RWPE1 (cell line): Measurements from ENCODE around the gene MUC4.
"Not testable (repeated sequence)": the region's sequence is repeated elsewhere in the genome, so short reads cannot be mapped to it uniquely, and the experiment has no call there.

Source experiments
- CTCF ChIA-PET: fragments of 350-600 bp; sonication (Branson Sonifier 250); formaldehyde crosslinking; extraction: SDS; loops from one replicate; lab custom pipeline; 2021; lab: Yijun Ruan, JAX
- POLR2A ChIA-PET: fragments of 400-600 bp; formaldehyde crosslinking; extraction: SDS; loops from one replicate; lab custom pipeline; 2020; ENCODE audit warnings: antibody characterized with exemption; ENCODE audit not compliant: low non-redundant PET; lab: Yijun Ruan, JAX
- DNase-seq: peaks from one replicate; pipeline ENCODE4 v3.0.0; 2012; ENCODE audit warnings: low spot score
- H3K27ac ChIP-seq: fragments of 450-650 bp; 2 replicates; pipeline ENCODE4 v1.5.1; 2017
- CTCF ChIP-seq: fragments of 450-650 bp; conservative IDR thresholded peaks from 2 replicates; pipeline ENCODE4 v1.5.1; 2017; ENCODE audit warnings: low read depth, mild to moderate bottlenecking

MUC4 gene

GRCh38 chr3:195821403-195822130, 9.8 kb upstream of the MUC4 start:
- ChIA-PET POLR2A (no interaction called here), CTCF (no interaction called here)
- TF ChIP-seq CTCF, result no peak

GRCh38 chr3:195820901-195821300, 9.2 kb upstream of the MUC4 start:
- no peak for TF ChIP-seq CTCF
- H3K27ac ChIP-seq, result no peak overlapping the region
- DNase-seq, result no peak
- ChIA-PET CTCF (no interaction called here), POLR2A (no interaction called here)

More at GRCh38 chr3:195821403-195822130, 9.8 kb upstream of the MUC4 start:
- H3K27ac ChIP-seq, result no peak overlapping the region
- DNase-seq, result no peak

GRCh38 chr3:195820186-195820585, 8.5 kb upstream of the MUC4 start:
- no peak overlapping the region for H3K27ac ChIP-seq
- no peak for TF ChIP-seq CTCF
- POLR2A ChIA-PET, result no interaction called here
- DNase-seq, result no peak
- CTCF ChIA-PET, result no interaction called here

- CTCF ChIA-PET, result interaction anchor here (0.6 to 1.7 kb wide), 2 partner anchors 32 to 248 kb away, joined by 4 read pairs; no protein-coding TSS in a partner anchor
- TF ChIP-seq CTCF, result no peak
- POLR2A ChIA-PET, result no interaction called here
- H3K27ac ChIP-seq, result no peak overlapping the region
- DNase-seq, result no peak
Measured at GRCh38 chr3:195818301-195818700, 6.6 kb upstream of the MUC4 start.

GRCh38 chr3:195817578-195818135, 5.9 kb upstream of the MUC4 start:
- POLR2A ChIA-PET, result no interaction called here
- no peak overlapping the region for H3K27ac ChIP-seq
- TF ChIP-seq CTCF, result no peak
- DNase-seq, result no peak
- CTCF ChIA-PET, result interaction anchor here (0.6 kb wide), 1 partner anchor 249 kb away, joined by 4 read pairs; no protein-coding TSS in a partner anchor

- POLR2A ChIA-PET, CTCF ChIA-PET, DNase-seq, H3K27ac ChIP-seq: not testable (repeated sequence)
Measured at GRCh38 chr3:195816276-195816913, 4.7 kb upstream of the MUC4 start.
